WERI-Rb-1 (cell line): ENCODE measurements around the gene KANSL1.
A peak's percentile ranks its signal among the peaks of the same experiment; 100 is the strongest.
"Not testable (repeated sequence)": the region's sequence is repeated elsewhere in the genome, so short reads cannot be mapped to it uniquely, and the experiment has no call there.

ENCODE experiments used
- DNase-seq: peaks from one replicate; pipeline ENCODE4 v3.0.0-alpha.2; 2020
- H3K27ac ChIP-seq: fragments of 250-450 bp; sonication (Bioruptor Pico); 2 replicates; pipeline ENCODE4 v1.5.1; 2020; ENCODE audit warnings: mild to moderate bottlenecking, moderate library complexity
- H3K27me3 ChIP-seq: fragments of 250-450 bp; sonication (Bioruptor Pico); 2 replicates; pipeline ENCODE4 v1.5.1; 2021; ENCODE audit warnings: mild to moderate bottlenecking, low read depth, moderate library complexity; ENCODE audit not compliant: insufficient read depth, severe bottlenecking
- H3K36me3 ChIP-seq: fragments of 250-450 bp; sonication (Bioruptor Pico); 2 replicates; pipeline ENCODE4 v1.5.1; 2020; ENCODE audit warnings: mild to moderate bottlenecking, moderate library complexity
- H3K4me3 ChIP-seq: 2 replicates; pipeline ENCODE4 v1.5.1; 2011; ENCODE audit warnings: low read depth, mild to moderate bottlenecking, control low read depth, low read length
- H3K9me3 ChIP-seq: fragments of 250-450 bp; sonication (Bioruptor Pico); 2 replicates; pipeline ENCODE4 v1.5.1; 2021; ENCODE audit warnings: mild to moderate bottlenecking, moderate library complexity; ENCODE audit not compliant: severe bottlenecking
- CTCF ChIP-seq: IDR thresholded peaks from 2 replicates; pipeline ENCODE4 v1.5.1; 2011; ENCODE audit warnings: low read depth, mild to moderate bottlenecking, control low read depth, inconsistent platforms, low read length

The KANSL1 gene

GRCh38 chr17:46008591-46008990 lies 184.6 kb downstream of the KANSL1 start:
- Histone ChIP-seq H3K9me3 (no peaks in the 10 kb centered on the region), H3K27me3 (no peaks in the 10 kb centered on the region), H3K36me3 (no peaks in the 10 kb centered on the region), H3K4me3 (no peak overlapping the region), H3K27ac (no peak overlapping the region)
- DNase-seq: peak; percentile 40
- no peak for TF ChIP-seq CTCF

- Histone ChIP-seq H3K27me3 (no peaks in the 10 kb centered on the region), H3K27ac (no peak overlapping the region), H3K9me3 (no peaks in the 10 kb centered on the region), H3K4me3 (no peak overlapping the region), H3K36me3 (no peaks in the 10 kb centered on the region)
- no peak for DNase-seq
- no peak for TF ChIP-seq CTCF
These were observed 185.7 kb downstream of the KANSL1 start for GRCh38 chr17:46007461-46007965.

GRCh38 chr17:46006082-46006481 lies 187.1 kb downstream of the KANSL1 start:
- not testable (repeated sequence) for H3K4me3 ChIP-seq

GRCh38 chr17:46003907-46004748 lies 189.1 kb downstream of the KANSL1 start:
- no peaks in the 10 kb centered on the region for H3K36me3 ChIP-seq
- no peak for TF ChIP-seq CTCF
- H3K4me3 ChIP-seq: no peak overlapping the region
- no peak for DNase-seq
- no peak overlapping the region; the same call in 1 of the 2 replicates for H3K27ac ChIP-seq
- H3K9me3 ChIP-seq: no peaks in the 10 kb centered on the region
- H3K27me3 ChIP-seq: no peaks in the 10 kb centered on the region

More at GRCh38 chr17:46006082-46006481, 187.1 kb downstream of the KANSL1 start:
- not testable (repeated sequence) for H3K27me3 ChIP-seq, H3K27ac ChIP-seq, H3K9me3 ChIP-seq, H3K36me3 ChIP-seq, DNase-seq

- no peak for TF ChIP-seq CTCF
- no peaks in the 10 kb centered on the region for H3K9me3 ChIP-seq
- no peak for DNase-seq
- H3K4me3 ChIP-seq: no peak overlapping the region
- no peaks in the 10 kb centered on the region for H3K36me3 ChIP-seq
- H3K27ac ChIP-seq: no peak overlapping the region
- no peaks in the 10 kb centered on the region for H3K27me3 ChIP-seq
These were observed 190.3 kb downstream of the KANSL1 start for GRCh38 chr17:46002973-46003316.

- Histone ChIP-seq H3K27me3 (no peaks in the 10 kb centered on the region), H3K9me3 (no peaks in the 10 kb centered on the region), H3K27ac (no peak overlapping the region), H3K4me3 (no peak overlapping the region), H3K36me3 (no peaks in the 10 kb centered on the region)
- peak; percentile 72 for DNase-seq
- peak; percentile 89 for TF ChIP-seq CTCF
These were observed 190.8 kb downstream of the KANSL1 start for GRCh38 chr17:46002311-46002972.
